ENCODE results near the gene HSPD1. TPM values are rescaled to one million over a fixed set of nuclear protein-coding genes. Genes with fewer than 3 reads are reported as not detected.

Gene HSPD1
- total and polyA plus RNA-seq, 2 of the 13 experiments (the other 11 are each of a cell fraction or from before 2014, with no cell fraction given), result 685 to 2,610 TPM

DNA sequence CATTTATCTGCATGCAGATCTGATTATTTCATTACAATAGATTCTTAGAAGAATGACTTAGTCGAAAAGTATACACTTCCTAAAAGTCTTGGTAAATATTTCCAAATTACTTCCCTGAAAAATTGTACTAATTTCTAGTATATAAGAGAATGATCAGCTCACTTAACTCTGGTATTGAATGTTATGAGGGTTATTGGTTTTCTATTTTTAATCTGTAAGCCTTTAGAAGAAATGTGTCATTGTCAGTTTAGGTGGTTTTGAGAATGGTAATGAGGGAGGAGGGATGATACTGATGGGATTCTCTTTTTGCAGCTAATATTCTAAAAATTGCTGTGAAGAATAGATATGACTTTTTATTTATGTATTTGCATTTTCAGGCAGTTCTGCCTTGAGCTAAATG lies 40.1 kb upstream of the HSPD1 start:
- Histone ChIP-seq H3K27me3 (ENCODE audit: control insufficient read depth in 1 of 2, insufficient read depth in 2 of 2, low read length in 2 of 2) (no peaks in the 10 kb centered on the region), H3K9ac (ENCODE audit: insufficient read depth, low read depth, low read length) (no peak overlapping the region), H2AFZ (ENCODE audit: low read length) (no peak overlapping the region), H3K4me3 (replicated peaks in 1 of 3; ENCODE audit: insufficient read depth in 1 of 3, low read depth in 2 of 3, low read length in 3 of 3) (no peak overlapping the region), H3K79me2 (ENCODE audit: insufficient read depth, low read length) (peaks cover 8% of the 10 kb centered on the region), H3K36me3 (replicated peaks in 1 of 2; ENCODE audit: control insufficient read depth in 1 of 2, insufficient read depth in 2 of 2, low read length in 2 of 2) (peaks cover 13 to 59% of the 10 kb centered on the region in 2 experiments), H3K4me1 (ENCODE audit: insufficient read depth, low read length) (no peaks in the 10 kb centered on the region), H4K20me1 (ENCODE audit: insufficient read depth, low read length) (no peaks in the 10 kb centered on the region), H3K9me3 (ENCODE audit: low read length) (no peaks in the 10 kb centered on the region), H3K4me2 (ENCODE audit: low read depth, low read length) (no peak overlapping the region), H3K27ac (ENCODE audit: extremely low read length, insufficient read depth, low read length) (no peak overlapping the region)
- 93% methylated on average over 1 of the region's 1 CpG for WGBS (ENCODE audit: low lambda C conversion rate)
- in situ Hi-C loops (cut with HindIII; ENCODE audit: extremely low pct_ligation_motif_present, low pct_unique_long_range_greater_than_20kb) (no loop called here), intact Hi-C loops (cut with micrococcal nuclease; ENCODE audit: unreplicated experiment) (loop anchor here (5.0 kb wide), 1 partner anchor 37 kb away; the partner anchor contains the start of gene HSPE1)
- POLR2A ChIA-PET, result interaction anchor here (1.4 kb wide), 1 partner anchor 105 kb away, joined by 4 read pairs; the partner anchor contains the start of gene SF3B1
- no peak for ATAC-seq
- BruUV-seq (replicated peaks), result no TSS peak
- CTCF ChIA-PET (ENCODE audit: low intra/inter-chr PET ratio, low total read pairs), result no interaction called here
- FAIRE-seq, result no peak
- DNase-seq (ENCODE audit: low spot score), result no peak
- no peak for TF ChIP-seq ZNF709 (CRISPR knock-in tag; IDR thresholded peaks at IDR 0.05)
- TF ChIP-seq SIX1 (CRISPR knock-in tag; IDR thresholded peaks at IDR 0.05; ENCODE audit: borderline replicate concordance), result no peak
- no peak for TF ChIP-seq ZMYM3 (CRISPR knock-in tag; IDR thresholded peaks at IDR 0.05)
- TF ChIP-seq ZNF18 (CRISPR knock-in tag; IDR thresholded peaks at IDR 0.05; ENCODE audit: insufficient replicate concordance), result no peak
- TF ChIP-seq, protein P1, sequence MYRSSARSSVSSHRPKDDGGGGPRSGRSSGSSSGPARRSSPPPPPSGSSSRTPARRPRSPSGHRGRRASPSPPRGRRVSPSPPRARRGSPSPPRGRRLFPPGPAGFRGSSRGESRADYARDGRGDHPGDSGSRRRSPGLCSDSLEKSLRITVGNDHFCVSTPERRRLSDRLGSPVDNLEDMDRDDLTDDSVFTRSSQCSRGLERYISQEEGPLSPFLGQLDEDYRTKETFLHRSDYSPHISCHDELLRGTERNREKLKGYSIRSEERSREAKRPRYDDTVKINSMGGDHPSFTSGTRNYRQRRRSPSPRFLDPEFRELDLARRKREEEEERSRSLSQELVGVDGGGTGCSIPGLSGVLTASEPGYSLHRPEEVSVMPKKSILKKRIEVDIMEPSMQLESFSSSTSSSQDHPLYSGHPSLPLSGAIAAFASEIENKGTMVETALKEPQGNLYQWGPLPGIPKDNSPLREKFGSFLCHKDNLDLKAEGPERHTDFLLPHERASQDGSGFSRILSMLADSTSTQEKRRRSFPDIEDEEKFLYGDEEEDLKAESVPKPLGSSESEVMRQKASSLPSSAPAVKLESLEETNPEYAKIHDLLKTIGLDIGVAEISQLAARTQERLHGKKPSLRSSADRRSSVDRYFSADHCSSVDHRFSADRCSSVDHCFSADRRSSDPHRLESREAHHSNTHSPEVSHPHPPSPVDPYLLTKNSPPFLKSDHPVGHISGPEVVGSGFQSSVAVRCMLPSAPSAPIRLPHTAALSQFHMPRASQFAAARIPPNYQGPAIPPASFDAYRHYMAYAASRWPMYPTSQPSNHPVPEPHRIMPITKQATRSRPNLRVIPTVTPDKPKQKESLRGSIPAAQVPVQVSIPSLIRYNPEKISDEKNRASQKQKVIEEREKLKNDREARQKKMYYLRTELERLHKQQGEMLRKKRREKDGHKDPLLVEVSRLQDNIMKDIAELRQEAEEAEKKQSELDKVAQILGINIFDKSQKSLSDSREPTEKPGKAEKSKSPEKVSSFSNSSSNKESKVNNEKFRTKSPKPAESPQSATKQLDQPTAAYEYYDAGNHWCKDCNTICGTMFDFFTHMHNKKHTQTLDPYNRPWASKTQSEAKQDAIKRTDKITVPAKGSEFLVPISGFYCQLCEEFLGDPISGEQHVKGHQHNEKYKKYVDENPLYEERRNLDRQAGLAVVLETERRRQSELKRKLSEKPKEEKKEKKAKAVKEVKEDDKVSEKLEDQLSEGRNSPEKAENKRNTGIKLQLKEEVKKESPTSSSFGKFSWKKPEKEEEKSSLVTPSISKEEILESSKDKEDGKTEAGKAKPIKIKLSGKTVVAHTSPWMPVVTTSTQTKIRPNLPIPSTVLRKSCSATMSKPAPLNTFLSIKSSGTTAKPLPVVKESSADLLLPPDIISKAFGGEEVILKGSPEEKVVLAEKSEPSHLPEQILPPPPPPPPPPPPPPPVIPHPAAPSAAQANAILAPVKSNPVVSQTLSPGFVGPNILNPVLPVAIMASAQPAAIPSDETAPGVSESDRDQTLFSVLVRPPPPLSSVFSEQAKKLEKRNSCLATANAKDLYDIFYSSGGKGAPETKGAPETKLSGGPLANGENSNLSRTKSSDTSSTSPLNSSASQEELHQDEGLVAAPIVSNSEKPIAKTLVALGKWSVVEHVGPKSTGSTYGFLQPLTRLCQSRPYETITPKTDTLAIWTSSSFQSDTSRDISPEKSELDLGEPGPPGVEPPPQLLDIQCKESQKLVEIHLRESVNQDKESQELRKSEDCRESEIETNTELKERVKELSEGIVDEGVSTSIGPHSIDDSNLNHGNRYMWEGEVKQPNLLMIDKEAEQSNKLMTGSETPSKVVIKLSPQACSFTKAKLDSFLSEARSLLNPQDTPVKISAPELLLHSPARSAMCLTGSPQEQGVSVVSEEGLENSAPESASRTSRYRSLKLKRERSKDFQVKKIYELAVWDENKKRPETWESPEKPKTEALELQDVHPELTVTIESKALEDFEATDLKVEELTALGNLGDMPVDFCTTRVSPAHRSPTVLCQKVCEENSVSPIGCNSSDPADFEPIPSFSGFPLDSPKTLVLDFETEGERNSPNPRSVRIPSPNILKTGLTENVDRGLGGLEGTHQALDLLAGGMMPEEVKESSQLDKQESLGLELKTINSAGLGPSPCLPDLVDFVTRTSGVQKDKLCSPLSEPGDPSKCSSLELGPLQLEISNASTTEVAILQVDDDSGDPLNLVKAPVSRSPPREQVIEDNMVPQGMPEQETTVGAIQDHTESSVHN (CRISPR knock-in tag; IDR thresholded peaks at IDR 0.05), result no peak
- TF ChIP-seq SMARCC2 (IDR thresholded peaks at IDR 0.05), result no peak
- TF ChIP-seq TAF1 (CRISPR knock-in tag; IDR thresholded peaks at IDR 0.05), result no peak
- TF ChIP-seq ZNF792 (CRISPR knock-in tag; IDR thresholded peaks at IDR 0.05), result no peak
- TF ChIP-seq MTERF4 (CRISPR knock-in tag; IDR thresholded peaks at IDR 0.05), result no peak
- TF ChIP-seq ZNF317 (CRISPR knock-in tag; IDR thresholded peaks at IDR 0.05), result no peak
- no peak for TF ChIP-seq ZNF33A (CRISPR knock-in tag; IDR thresholded peaks at IDR 0.05; ENCODE audit: borderline replicate concordance)
- TF ChIP-seq ZSCAN21 (CRISPR knock-in tag; IDR thresholded peaks at IDR 0.05; ENCODE audit: borderline replicate concordance), result no peak
- TF ChIP-seq TGIF2 (CRISPR knock-in tag; IDR thresholded peaks at IDR 0.05), result no peak
- TF ChIP-seq ZNF17 (CRISPR knock-in tag; IDR thresholded peaks at IDR 0.05), result no peak
